MM.1S (cell line): ENCODE measurements around the gene LAPTM4A.

Experiments
- DNase-seq: peaks from one replicate; pipeline ENCODE4 v3.0.0-alpha.2; 2015
- H2AFZ ChIP-seq: fragments of 300-600 bp; sonication (generic); 2 replicates; pipeline ENCODE4 v1.6.0; 2016; ENCODE audit warnings: antibody characterized with exemption, low read length
- H3F3A ChIP-seq: fragments of 300-600 bp; sonication (generic); 2 replicates; pipeline ENCODE4 v1.6.1; 2016; ENCODE audit warnings: mild to moderate bottlenecking, antibody characterized with exemption, low read length, moderate library complexity, mixed read lengths; ENCODE audit not compliant: insufficient read depth
- H3K27ac ChIP-seq: fragments of 300-600 bp; sonication (generic); 2 replicates; pipeline ENCODE4 v1.5.1; 2016; ENCODE audit warnings: mild to moderate bottlenecking, low read length
- H3K27me3 ChIP-seq: fragments of 300-600 bp; sonication (generic); replicated peaks from 2 replicates; pipeline ENCODE4 v1.6.0; 2016; ENCODE audit warnings: low read length; ENCODE audit not compliant: insufficient read depth
- H3K36me3 ChIP-seq: fragments of 300-600 bp; sonication (generic); replicated peaks from 2 replicates; pipeline ENCODE4 v1.6.1; 2016; ENCODE audit warnings: mild to moderate bottlenecking, low read length, mixed read lengths; ENCODE audit not compliant: insufficient read depth
- H3K4me1 ChIP-seq: fragments of 300-600 bp; sonication (generic); 2 replicates; pipeline ENCODE4 v1.6.1; 2016; ENCODE audit warnings: low read length, mixed read lengths
- H3K4me2 ChIP-seq: fragments of 300-600 bp; sonication (generic); 2 replicates; pipeline ENCODE4 v1.6.0; 2016; ENCODE audit warnings: low read depth, low read length
- H3K4me3 ChIP-seq: fragments of 300-600 bp; sonication (generic); 2 replicates; pipeline ENCODE4 v1.5.1; 2016; ENCODE audit warnings: low read length, mixed read lengths
- H3K79me2 ChIP-seq: fragments of 300-600 bp; sonication (generic); 2 replicates; pipeline ENCODE4 v1.6.1; 2016; ENCODE audit warnings: mixed run types, low read length, mixed read lengths
- H3K9ac ChIP-seq: fragments of 300-600 bp; sonication (generic); 2 replicates; pipeline ENCODE4 v1.6.1; 2016; ENCODE audit warnings: low read length, mixed read lengths
- H3K9me2 ChIP-seq: fragments of 300-600 bp; sonication (generic); replicated peaks from 2 replicates; pipeline ENCODE4 v1.6.1; 2016; ENCODE audit warnings: mild to moderate bottlenecking, low read length, mixed read lengths; ENCODE audit not compliant: insufficient read depth
- H3K9me3 ChIP-seq: fragments of 300-600 bp; sonication (generic); replicated peaks from 2 replicates; pipeline ENCODE4 v1.6.1; 2016; ENCODE audit warnings: mild to moderate bottlenecking, low read length, mixed read lengths; ENCODE audit not compliant: insufficient read depth
- H4K20me1 ChIP-seq: fragments of 300-600 bp; sonication (generic); 2 replicates; pipeline ENCODE4 v1.6.1; 2016; ENCODE audit warnings: mild to moderate bottlenecking, low read length, moderate library complexity, mixed read lengths; ENCODE audit not compliant: insufficient read depth
- CTCF ChIP-seq: fragments of 300-600 bp; sonication (generic); IDR thresholded peaks from 2 replicates; pipeline ENCODE4 v1.5.1; 2016; ENCODE audit warnings: antibody characterized with exemption, low read length, mixed read lengths
- EZH2 ChIP-seq: fragments of 300-600 bp; sonication (generic); optimal IDR thresholded peaks from 2 replicates; pipeline ENCODE3; 2017; ENCODE audit warnings: low read depth, mild to moderate bottlenecking, antibody characterized with exemption, low read length, mixed read lengths
- EZH2phosphoT487 ChIP-seq: fragments of 300-600 bp; sonication (generic); IDR thresholded peaks from 2 replicates; pipeline ENCODE4 v1.6.1; 2018; ENCODE audit warnings: antibody characterized with exemption, low read length

The LAPTM4A gene

GRCh38 chr2:20062615-20063545, 11.5 kb upstream of the LAPTM4A start:
- no peak for DNase-seq
- Histone ChIP-seq H3K9me3 (no peaks in the 10 kb centered on the region), H3K9ac (no peak overlapping the region), H2AFZ (no peak overlapping the region), H3K4me2 (no peak overlapping the region), H3K36me3 (no peaks in the 10 kb centered on the region), H3F3A (no peaks in the 10 kb centered on the region), H3K27ac (no peak overlapping the region), H3K4me1 (no peaks in the 10 kb centered on the region), H4K20me1 (no peaks in the 10 kb centered on the region), H3K27me3 (no peaks in the 10 kb centered on the region), H3K4me3 (no peak overlapping the region), H3K9me2 (no peaks in the 10 kb centered on the region), H3K79me2 (no peaks in the 10 kb centered on the region)
- TF ChIP-seq CTCF (no peak), EZH2phosphoT487 (no peak), EZH2 (no peak)

- Histone ChIP-seq H3K27ac (no peak overlapping the region), H3K4me1 (no peaks in the 10 kb centered on the region), H3K79me2 (no peaks in the 10 kb centered on the region), H3K4me2 (no peak overlapping the region), H2AFZ (no peak overlapping the region), H3K4me3 (no peak overlapping the region), H3K9me3 (no peaks in the 10 kb centered on the region), H4K20me1 (no peaks in the 10 kb centered on the region), H3K27me3 (no peaks in the 10 kb centered on the region), H3K36me3 (no peaks in the 10 kb centered on the region), H3K9ac (no peak overlapping the region), H3F3A (no peaks in the 10 kb centered on the region), H3K9me2 (no peaks in the 10 kb centered on the region)
- DNase-seq = no peak
- no peak for TF ChIP-seq EZH2phosphoT487
- no peak for TF ChIP-seq EZH2
- TF ChIP-seq CTCF = no peak
Measured at GRCh38 chr2:20061940-20062339, 10.5 kb upstream of the LAPTM4A start.

- Histone ChIP-seq H3K9ac (no peak overlapping the region), H2AFZ (no peak overlapping the region)
- TF ChIP-seq EZH2phosphoT487 (no peak), CTCF (no peak), EZH2 (no peak)
Measured at GRCh38 chr2:20061476-20061875, 10.0 kb upstream of the LAPTM4A start.

More at GRCh38 chr2:20061476-20061875, 10.0 kb upstream of the LAPTM4A start:
- Histone ChIP-seq H3K27me3 (no peaks in the 10 kb centered on the region), H3K4me3 (no peak overlapping the region), H3K9me3 (no peaks in the 10 kb centered on the region), H3K79me2 (no peaks in the 10 kb centered on the region), H3K9me2 (no peaks in the 10 kb centered on the region), H3K27ac (no peak overlapping the region), H3K36me3 (no peaks in the 10 kb centered on the region), H3F3A (no peaks in the 10 kb centered on the region), H3K4me2 (no peak overlapping the region), H4K20me1 (no peaks in the 10 kb centered on the region), H3K4me1 (no peaks in the 10 kb centered on the region)
- no peak for DNase-seq
